NT2/D1 (cell line): ENCODE measurements around the gene OR52J3.

Experiments
- DNase-seq: peaks from one replicate; pipeline ENCODE4 v3.0.0-alpha.2; 2011; ENCODE audit warnings: low read depth, low spot score
- H3K27me3 ChIP-seq: 2 replicates; pipeline ENCODE4 v1.6.0; 2011; ENCODE audit warnings: mild to moderate bottlenecking; ENCODE audit not compliant: insufficient read length, insufficient read depth
- H3K36me3 ChIP-seq: 2 replicates; pipeline ENCODE4 v1.6.1; 2011; ENCODE audit warnings: mild to moderate bottlenecking, low read length, mixed read lengths; ENCODE audit not compliant: insufficient read depth, insufficient read length
- H3K4me1 ChIP-seq: 2 replicates; pipeline ENCODE4 v1.5.1; 2011; ENCODE audit not compliant: insufficient read depth, insufficient read length
- H3K4me3 ChIP-seq: 2 replicates; pipeline ENCODE4 v1.5.1; 2011; ENCODE audit warnings: low read depth; ENCODE audit not compliant: insufficient read length
- H3K9ac ChIP-seq: 2 replicates; pipeline ENCODE4 v1.6.0; 2011; ENCODE audit warnings: low read depth; ENCODE audit not compliant: insufficient read length
- H3K9me3 ChIP-seq: 2 replicates; pipeline ENCODE4 v1.5.1; 2011; ENCODE audit warnings: mild to moderate bottlenecking, low read length; ENCODE audit not compliant: insufficient read depth
- SUZ12 ChIP-seq: IDR thresholded peaks from 2 replicates; pipeline ENCODE4 v1.6.1; 2011; ENCODE audit not compliant: insufficient read length, insufficient read depth; ENCODE audit errors: extremely low read depth
- YY1 ChIP-seq: IDR thresholded peaks from 2 replicates; pipeline ENCODE4 v1.6.1; 2011; ENCODE audit not compliant: insufficient read length, insufficient read depth
- ZNF274 ChIP-seq: IDR thresholded peaks from 2 replicates; pipeline ENCODE4 v1.6.1; 2011; ENCODE audit warnings: mild to moderate bottlenecking, low read depth, low read length

OR52J3 gene

DNA sequence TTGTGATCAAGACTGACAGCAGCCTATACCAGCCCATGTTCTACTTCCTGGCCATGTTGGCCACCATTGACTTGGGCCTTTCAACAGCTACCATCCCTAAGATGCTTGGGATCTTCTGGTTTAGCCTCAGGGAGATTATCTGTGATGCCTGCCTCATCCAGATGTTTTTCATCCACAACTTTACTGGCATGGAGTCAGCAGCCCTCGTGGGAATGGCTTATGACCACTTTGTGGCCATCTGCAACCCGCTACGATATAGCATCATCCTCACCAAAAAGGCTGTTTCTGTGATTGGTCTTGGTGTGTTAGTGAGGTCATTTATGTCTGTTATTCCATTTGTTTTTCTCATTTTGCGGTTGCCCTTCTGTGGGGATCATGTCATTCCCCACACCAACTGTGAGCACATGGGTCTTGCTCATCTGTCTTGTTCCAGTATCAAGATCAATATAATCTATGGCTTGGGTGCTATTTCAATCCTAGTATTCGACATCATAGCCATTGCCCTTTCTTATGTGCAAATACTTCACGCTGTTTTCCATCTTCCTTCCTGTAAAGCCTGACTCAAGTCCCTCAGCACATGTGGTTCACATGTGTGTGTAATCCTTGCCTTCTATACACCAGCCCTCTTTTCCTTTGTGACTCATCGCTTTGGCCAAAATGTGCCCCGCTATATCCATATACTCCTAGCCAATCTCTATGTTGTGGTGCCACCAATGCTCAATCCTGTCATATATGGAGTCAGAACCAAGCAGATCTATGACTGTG lies 46.7 kb downstream of the OR52J3 start:
- TF ChIP-seq SUZ12 = no peak
- TF ChIP-seq YY1 = no peak
- TF ChIP-seq ZNF274 = no peak
- Histone ChIP-seq H3K4me1 (no peaks in the 10 kb centered on the region), H3K9ac (no peak overlapping the region), H3K4me3 (no peak overlapping the region), H3K9me3 (no peaks in the 10 kb centered on the region), H3K27me3 (no peaks in the 10 kb centered on the region), H3K36me3 (no peaks in the 10 kb centered on the region)
- no peak for DNase-seq

- Histone ChIP-seq H3K4me3 (no peak overlapping the region), H3K36me3 (no peaks in the 10 kb centered on the region), H3K4me1 (no peaks in the 10 kb centered on the region), H3K9me3 (no peaks in the 10 kb centered on the region), H3K9ac (no peak overlapping the region), H3K27me3 (no peaks in the 10 kb centered on the region)
- no peak for DNase-seq
- TF ChIP-seq SUZ12 (no peak), YY1 (no peak), ZNF274 (no peak)
Observed at GRCh38 chr11:5096011-5096410, 49.7 kb downstream of the OR52J3 start.
